ENCODE data around the gene PIGU.

The PIGU gene

DNA sequence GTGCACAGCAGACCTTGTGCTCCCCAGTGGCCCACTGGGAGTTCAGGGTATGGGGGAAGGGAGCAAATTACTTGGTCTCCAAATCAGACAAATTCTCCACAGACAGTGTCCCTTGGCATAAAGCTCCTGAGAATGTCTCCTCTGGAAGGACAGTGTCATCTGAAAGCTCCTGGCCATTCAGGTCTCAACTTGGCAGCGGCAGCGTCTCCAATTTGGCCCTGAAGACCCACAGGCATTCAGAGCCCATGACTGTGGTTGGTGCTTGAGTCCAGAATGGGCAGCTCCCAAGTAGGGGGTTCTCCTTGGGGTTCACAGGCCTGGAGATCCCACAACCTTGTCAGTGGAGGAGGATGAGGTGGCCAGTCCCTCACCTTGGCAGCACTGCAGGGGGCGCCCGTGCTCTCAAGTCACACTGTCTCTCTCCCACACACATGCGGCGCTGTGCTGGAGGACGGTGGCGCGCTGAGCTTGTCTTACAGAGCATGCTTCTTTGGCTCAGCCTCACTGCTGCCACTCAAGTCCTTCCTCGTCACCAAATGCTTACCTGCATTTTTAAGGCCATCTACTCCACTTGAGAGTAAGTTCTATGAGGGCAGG, 140.0 kb downstream of the PIGU start:
- no peak for TF ChIP-seq TAF1 (IDR thresholded peaks at IDR 0.05; ENCODE audit: borderline replicate concordance, insufficient read depth, low read length)
- TF ChIP-seq FOXP2 (optimal IDR thresholded peaks at IDR 0.05; ENCODE audit: borderline replicate concordance, extremely low read depth, extremely low read length, insufficient read depth): peak; percentile 59

DNA sequence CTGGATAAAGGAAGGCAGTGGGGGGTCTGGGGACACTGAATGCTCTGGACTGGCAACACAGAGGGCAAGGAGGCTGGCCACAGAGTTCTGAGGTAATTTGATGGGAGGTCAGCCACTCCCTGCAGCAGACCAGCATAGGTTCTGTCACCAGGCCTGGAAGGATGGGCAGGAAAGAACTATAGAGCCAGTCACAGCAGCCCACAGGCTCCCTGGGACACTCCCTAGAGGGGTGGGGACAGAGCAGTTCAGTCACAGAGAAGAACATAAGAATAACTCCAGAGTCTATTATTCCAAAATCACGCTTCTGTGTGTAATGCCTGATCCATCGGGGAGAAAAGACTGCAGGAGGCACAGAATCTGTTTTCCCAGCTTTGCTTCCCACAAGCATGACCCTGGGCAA, 141.0 kb downstream of the PIGU start:
- TF ChIP-seq TAF1 (IDR thresholded peaks at IDR 0.05; ENCODE audit: borderline replicate concordance, insufficient read depth, low read length): no peak
- TF ChIP-seq, protein P1, sequence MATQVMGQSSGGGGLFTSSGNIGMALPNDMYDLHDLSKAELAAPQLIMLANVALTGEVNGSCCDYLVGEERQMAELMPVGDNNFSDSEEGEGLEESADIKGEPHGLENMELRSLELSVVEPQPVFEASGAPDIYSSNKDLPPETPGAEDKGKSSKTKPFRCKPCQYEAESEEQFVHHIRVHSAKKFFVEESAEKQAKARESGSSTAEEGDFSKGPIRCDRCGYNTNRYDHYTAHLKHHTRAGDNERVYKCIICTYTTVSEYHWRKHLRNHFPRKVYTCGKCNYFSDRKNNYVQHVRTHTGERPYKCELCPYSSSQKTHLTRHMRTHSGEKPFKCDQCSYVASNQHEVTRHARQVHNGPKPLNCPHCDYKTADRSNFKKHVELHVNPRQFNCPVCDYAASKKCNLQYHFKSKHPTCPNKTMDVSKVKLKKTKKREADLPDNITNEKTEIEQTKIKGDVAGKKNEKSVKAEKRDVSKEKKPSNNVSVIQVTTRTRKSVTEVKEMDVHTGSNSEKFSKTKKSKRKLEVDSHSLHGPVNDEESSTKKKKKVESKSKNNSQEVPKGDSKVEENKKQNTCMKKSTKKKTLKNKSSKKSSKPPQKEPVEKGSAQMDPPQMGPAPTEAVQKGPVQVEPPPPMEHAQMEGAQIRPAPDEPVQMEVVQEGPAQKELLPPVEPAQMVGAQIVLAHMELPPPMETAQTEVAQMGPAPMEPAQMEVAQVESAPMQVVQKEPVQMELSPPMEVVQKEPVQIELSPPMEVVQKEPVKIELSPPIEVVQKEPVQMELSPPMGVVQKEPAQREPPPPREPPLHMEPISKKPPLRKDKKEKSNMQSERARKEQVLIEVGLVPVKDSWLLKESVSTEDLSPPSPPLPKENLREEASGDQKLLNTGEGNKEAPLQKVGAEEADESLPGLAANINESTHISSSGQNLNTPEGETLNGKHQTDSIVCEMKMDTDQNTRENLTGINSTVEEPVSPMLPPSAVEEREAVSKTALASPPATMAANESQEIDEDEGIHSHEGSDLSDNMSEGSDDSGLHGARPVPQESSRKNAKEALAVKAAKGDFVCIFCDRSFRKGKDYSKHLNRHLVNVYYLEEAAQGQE (IDR thresholded peaks at IDR 0.05; ENCODE audit: insufficient read depth in 1 of 2, low read depth in 2 of 2, low read length in 2 of 2): no peak
- no peak for TF ChIP-seq SIN3A (IDR thresholded peaks at IDR 0.05; ENCODE audit: borderline replicate concordance, insufficient read depth, low read length)
- TF ChIP-seq POLR2AphosphoS5 (IDR thresholded peaks at IDR 0.05; ENCODE audit: low read depth, low read length): no peak
- no peak for TF ChIP-seq FOXP2 (optimal IDR thresholded peaks at IDR 0.05; ENCODE audit: borderline replicate concordance, extremely low read depth, extremely low read length, insufficient read depth)

DNA sequence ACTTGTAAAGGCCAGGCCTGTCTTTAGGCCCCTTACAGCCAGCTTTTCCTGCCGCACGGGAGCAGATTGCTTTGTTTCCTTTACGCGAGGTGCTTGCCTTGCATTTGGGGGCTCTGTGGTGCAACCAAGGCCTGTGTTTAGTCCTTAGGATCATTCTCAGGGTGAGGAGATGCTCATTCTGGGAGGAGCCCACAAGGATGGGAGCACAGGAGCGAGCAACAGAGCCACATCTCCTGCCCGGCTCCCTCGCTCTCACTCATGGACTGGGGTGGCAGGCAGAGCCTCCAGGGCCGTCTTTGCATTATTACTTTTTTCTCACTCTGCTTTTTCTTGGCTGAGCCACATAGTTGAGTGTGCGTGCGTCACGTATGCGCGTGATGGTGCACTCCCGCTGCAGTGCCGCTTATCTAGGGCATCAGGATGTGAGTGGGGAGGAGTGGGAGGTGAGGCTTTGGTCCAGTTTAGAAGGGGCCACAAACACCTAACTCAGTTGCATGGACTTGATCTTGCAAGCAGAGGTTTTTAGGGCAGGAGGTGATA, 141.5 kb downstream of the PIGU start:
- TF ChIP-seq, protein P1 (IDR thresholded peaks at IDR 0.05; ENCODE audit: insufficient read depth in 1 of 2, low read depth in 2 of 2, low read length in 2 of 2): no peak
- no peak for TF ChIP-seq SIN3A (IDR thresholded peaks at IDR 0.05; ENCODE audit: borderline replicate concordance, insufficient read depth, low read length)
- no peak for TF ChIP-seq FOXP2 (optimal IDR thresholded peaks at IDR 0.05; ENCODE audit: borderline replicate concordance, extremely low read depth, extremely low read length, insufficient read depth)
- no peak for TF ChIP-seq POLR2AphosphoS5 (IDR thresholded peaks at IDR 0.05; ENCODE audit: low read depth, low read length)

DNA sequence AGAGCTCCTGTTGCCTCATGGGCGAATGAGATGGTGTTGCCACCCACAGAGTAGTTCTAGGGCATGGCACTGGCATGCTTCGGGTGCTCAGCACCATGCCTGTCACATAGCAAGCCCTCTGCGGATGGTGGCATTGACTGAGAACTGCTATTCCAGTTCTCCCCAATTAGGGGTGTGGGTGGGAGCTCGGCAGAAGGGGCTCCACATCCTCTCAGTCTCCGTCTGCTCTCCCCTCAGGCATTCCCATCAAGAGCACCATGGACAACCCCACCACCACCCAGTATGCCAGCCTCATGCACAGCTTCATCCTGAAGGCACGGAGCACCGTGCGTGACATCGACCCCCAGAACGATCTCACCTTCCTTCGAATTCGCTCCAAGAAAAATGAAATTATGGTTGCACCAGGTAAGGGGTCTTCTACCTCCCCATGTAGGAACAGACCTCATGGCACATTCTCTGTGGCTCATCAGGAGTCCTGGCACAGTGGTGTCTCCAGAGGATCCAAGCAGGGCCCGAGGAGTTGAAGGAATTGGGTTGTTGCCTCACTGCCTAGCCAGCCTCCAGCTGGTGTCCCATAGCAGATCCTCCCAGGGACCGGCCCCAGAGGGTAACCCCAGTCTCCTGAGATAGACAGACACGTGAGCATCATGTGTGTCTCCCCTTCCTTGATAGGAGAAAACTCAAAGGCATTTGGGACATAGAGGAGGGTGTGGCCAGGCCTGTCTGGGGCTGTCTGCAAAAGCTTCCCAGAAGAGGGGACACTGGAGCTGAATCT, 142.3 kb downstream of the PIGU start:
- TF ChIP-seq, protein P1 (IDR thresholded peaks at IDR 0.05; ENCODE audit: insufficient read depth in 1 of 2, low read depth in 2 of 2, low read length in 2 of 2): no peak
- TF ChIP-seq TAF1 (IDR thresholded peaks at IDR 0.05; ENCODE audit: borderline replicate concordance, insufficient read depth, low read length) (no peak), POLR2AphosphoS5 (IDR thresholded peaks at IDR 0.05; ENCODE audit: low read depth, low read length) (no peak), SIN3A (IDR thresholded peaks at IDR 0.05; ENCODE audit: borderline replicate concordance, insufficient read depth, low read length) (no peak), FOXP2 (optimal IDR thresholded peaks at IDR 0.05; ENCODE audit: borderline replicate concordance, extremely low read depth, extremely low read length, insufficient read depth) (no peak)

DNA sequence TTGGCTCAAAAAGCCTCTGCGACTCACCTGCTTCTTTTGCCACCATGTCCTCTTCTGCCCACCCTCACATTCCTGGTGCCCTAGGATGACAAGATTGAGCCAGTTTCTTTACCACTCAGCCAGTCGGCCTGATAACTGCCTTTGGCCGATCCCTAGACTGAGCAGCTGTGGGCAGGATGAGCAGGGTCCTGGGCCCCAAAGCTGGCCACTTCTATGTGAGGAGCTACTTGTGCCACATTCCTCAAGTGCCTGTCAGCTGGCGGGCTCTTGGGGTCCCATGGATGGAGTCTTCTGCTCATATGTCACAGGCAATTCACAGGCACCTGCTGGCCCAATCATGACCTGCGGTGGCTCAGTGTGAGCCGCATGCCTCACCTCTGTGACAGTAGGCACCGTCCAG, 144.1 kb downstream of the PIGU start:
- TF ChIP-seq, protein P1 (IDR thresholded peaks at IDR 0.05; ENCODE audit: insufficient read depth in 1 of 2, low read depth in 2 of 2, low read length in 2 of 2): no peak
- no peak for TF ChIP-seq POLR2AphosphoS5 (IDR thresholded peaks at IDR 0.05; ENCODE audit: low read depth, low read length)
- TF ChIP-seq SIN3A (IDR thresholded peaks at IDR 0.05; ENCODE audit: borderline replicate concordance, insufficient read depth, low read length): no peak
- TF ChIP-seq FOXP2 (optimal IDR thresholded peaks at IDR 0.05; ENCODE audit: borderline replicate concordance, extremely low read depth, extremely low read length, insufficient read depth): no peak
- TF ChIP-seq TAF1 (IDR thresholded peaks at IDR 0.05; ENCODE audit: borderline replicate concordance, insufficient read depth, low read length): no peak

All from PFSK-1 (cell line).